ENCODE data around the gene CCDC71. TPM values are rescaled to one million over a fixed set of nuclear protein-coding genes. Genes with fewer than 3 reads are reported as not detected.

The CCDC71 gene
- total RNA-seq, 1 experiment from 2014 or later, result 22.0 TPM

DNA sequence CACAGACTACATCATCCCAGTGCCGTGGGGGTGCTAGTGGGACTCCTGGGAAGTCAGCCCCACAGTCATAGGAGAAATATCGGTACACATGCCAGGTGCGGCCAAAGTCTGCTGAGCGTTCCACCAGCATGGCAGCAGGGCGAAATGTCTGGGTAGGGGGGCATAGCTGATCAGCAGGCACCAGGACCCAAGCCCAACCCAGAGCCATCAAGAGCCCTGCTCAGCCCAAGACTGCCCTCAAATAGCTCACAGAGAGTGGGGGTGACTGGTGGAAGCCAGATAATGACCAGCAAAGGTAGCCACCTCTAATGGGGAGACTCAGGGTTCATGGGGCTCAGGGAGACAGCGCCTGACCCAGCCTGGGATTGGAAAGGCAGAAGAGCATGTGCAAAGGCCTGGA, 34.6 kb downstream of the CCDC71 start:
- H3K27me3 ChIP-seq (ENCODE audit: low read length), result no peaks in the 10 kb centered on the region
- H3K27ac ChIP-seq (ENCODE audit: low read length), result no peak overlapping the region
- H3K4me2 ChIP-seq (ENCODE audit: low read depth, low read length, poor library complexity, severe bottlenecking), result no peak overlapping the region
- no peak overlapping the region for H2AFZ ChIP-seq (ENCODE audit: low read length)
- H3K9me2 ChIP-seq (replicated peaks; ENCODE audit: insufficient read depth, low read length), result no peaks in the 10 kb centered on the region
- H3K4me3 ChIP-seq (ENCODE audit: low read length), result no peak overlapping the region
- H3K79me2 ChIP-seq (ENCODE audit: low read length), result no peaks in the 10 kb centered on the region
- no peak for DNase-seq
- no peak overlapping the region for H3K9ac ChIP-seq (ENCODE audit: low read length)
- H3K9me3 ChIP-seq (ENCODE audit: low read length), result no peaks in the 10 kb centered on the region
- H3K36me3 ChIP-seq (ENCODE audit: insufficient read depth, low read length), result no peaks in the 10 kb centered on the region
- H4K20me1 ChIP-seq (ENCODE audit: insufficient read depth, low read depth, low read length), result no peaks in the 10 kb centered on the region
- no peaks in the 10 kb centered on the region for H3K4me1 ChIP-seq (ENCODE audit: low read length)

DNA sequence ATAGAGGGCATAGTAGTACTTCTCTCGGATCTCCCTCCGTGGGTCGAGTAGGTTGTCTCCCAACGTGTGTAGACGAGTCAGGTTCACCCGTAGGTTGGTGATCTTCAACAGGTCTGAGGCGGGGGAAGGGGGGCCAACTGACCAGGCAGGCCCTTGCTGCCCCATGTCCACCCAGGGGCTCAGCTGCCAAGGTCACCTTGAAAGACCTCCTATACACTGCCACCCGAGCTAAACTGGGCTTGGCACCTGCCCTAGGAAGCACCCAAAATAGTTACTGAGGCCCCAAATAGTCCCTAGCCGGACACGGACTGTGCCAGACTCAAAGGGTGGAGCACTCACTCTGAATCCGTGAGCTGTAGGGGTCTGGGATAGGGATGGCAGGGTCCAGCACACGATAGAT, 35.1 kb downstream of the CCDC71 start:
- no peaks in the 10 kb centered on the region for H3K79me2 ChIP-seq (ENCODE audit: low read length)
- no peak overlapping the region for H3K4me3 ChIP-seq (ENCODE audit: low read length)
- no peaks in the 10 kb centered on the region for H3K36me3 ChIP-seq (ENCODE audit: insufficient read depth, low read length)
- no peaks in the 10 kb centered on the region for H3K27me3 ChIP-seq (ENCODE audit: low read length)
- H3K9me3 ChIP-seq (ENCODE audit: low read length), result no peaks in the 10 kb centered on the region
- no peak overlapping the region for H3K9ac ChIP-seq (ENCODE audit: low read length)
- no peak overlapping the region for H2AFZ ChIP-seq (ENCODE audit: low read length)
- no peak overlapping the region for H3K4me2 ChIP-seq (ENCODE audit: low read depth, low read length, poor library complexity, severe bottlenecking)
- DNase-seq, result no peak
- H3K4me1 ChIP-seq (ENCODE audit: low read length), result no peaks in the 10 kb centered on the region
- H4K20me1 ChIP-seq (ENCODE audit: insufficient read depth, low read depth, low read length), result no peaks in the 10 kb centered on the region
- H3K9me2 ChIP-seq (replicated peaks; ENCODE audit: insufficient read depth, low read length), result no peaks in the 10 kb centered on the region
- no peak overlapping the region for H3K27ac ChIP-seq (ENCODE audit: low read length)

DNA sequence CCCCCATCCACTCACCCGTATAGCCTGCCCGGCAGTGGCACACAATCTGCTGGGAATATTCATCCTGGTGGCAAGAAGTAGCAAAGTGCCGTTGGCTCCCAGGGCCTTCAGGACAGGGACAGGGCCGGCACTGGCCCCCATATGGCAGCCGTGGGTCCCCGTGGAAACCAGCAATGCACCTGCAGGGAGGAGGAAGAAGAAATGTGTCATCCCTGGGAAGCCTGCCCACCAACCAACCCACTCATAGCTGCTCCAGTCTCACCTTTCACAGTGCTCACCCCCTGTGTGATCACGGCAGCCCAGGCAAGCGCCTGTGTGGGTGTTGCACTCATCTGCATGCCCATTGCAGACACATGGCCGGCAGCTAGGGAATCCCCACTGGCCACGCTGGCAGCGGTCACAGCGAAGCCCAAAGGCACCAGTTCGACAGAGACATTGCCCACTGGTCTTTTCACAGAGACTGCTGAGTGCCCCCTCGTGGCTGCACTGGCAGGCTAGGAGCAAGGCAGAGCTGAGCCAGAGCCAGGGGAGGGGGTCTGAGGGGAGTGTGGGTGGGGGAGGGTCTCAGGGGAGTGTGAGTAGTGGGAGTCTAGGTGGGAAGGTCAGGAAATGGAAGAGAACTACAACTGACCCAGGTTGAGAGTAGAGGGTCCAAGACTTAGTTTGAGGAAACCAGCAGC, 41.0 kb downstream of the CCDC71 start:
- Histone ChIP-seq H3K79me2 (ENCODE audit: low read length) (peaks cover 2% of the 10 kb centered on the region), H2AFZ (ENCODE audit: low read length) (0 out of 2 replicates have a peak overlapping the region, but pooled peaks have one; percentile 42), H3K4me3 (ENCODE audit: low read length) (no peak overlapping the region), H3K4me2 (ENCODE audit: low read depth, low read length, poor library complexity, severe bottlenecking) (no peak overlapping the region), H3K4me1 (ENCODE audit: low read length) (peaks cover 9% of the 10 kb centered on the region), H4K20me1 (ENCODE audit: insufficient read depth, low read depth, low read length) (no peaks in the 10 kb centered on the region), H3K27ac (ENCODE audit: low read length) (no peak overlapping the region), H3K27me3 (ENCODE audit: low read length) (no peaks in the 10 kb centered on the region), H3K9ac (ENCODE audit: low read length) (no peak overlapping the region), H3K9me2 (replicated peaks; ENCODE audit: insufficient read depth, low read length) (no peaks in the 10 kb centered on the region), H3K36me3 (ENCODE audit: insufficient read depth, low read length) (no peaks in the 10 kb centered on the region), H3K9me3 (ENCODE audit: low read length) (no peaks in the 10 kb centered on the region)
- DNase-seq, result peak; percentile 67

DNA sequence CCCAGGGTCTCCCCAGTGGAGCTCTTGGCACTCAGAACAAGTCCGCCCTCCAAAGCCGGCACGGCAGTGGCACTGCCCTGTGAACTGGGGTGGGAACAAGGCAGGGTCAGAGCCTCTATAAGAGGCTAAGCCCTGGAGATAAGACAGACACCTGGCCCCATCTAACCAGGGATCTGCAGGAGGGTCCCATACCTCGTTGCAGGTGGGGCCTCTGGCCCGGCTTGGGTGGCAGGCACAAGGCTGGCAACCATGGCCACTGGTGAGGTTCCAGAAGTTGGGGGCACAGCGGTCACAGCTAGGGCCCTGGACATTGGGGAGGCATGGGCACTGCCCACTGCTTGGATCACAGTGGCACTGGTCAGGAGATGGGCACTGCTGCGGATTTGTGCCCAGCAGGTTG, 41.9 kb downstream of the CCDC71 start:
- Histone ChIP-seq H3K36me3 (ENCODE audit: insufficient read depth, low read length) (no peaks in the 10 kb centered on the region), H3K4me2 (ENCODE audit: low read depth, low read length, poor library complexity, severe bottlenecking) (no peak overlapping the region), H3K9me2 (replicated peaks; ENCODE audit: insufficient read depth, low read length) (no peaks in the 10 kb centered on the region), H3K4me3 (ENCODE audit: low read length) (no peak overlapping the region), H3K9ac (ENCODE audit: low read length) (no peak overlapping the region), H3K79me2 (ENCODE audit: low read length) (peaks cover 11% of the 10 kb centered on the region), H3K4me1 (ENCODE audit: low read length) (peaks cover 16% of the 10 kb centered on the region), H4K20me1 (ENCODE audit: insufficient read depth, low read depth, low read length) (peaks cover 5% of the 10 kb centered on the region; the same call in 1 of the 2 replicates), H2AFZ (ENCODE audit: low read length) (no peak overlapping the region), H3K27me3 (ENCODE audit: low read length) (no peaks in the 10 kb centered on the region), H3K9me3 (ENCODE audit: low read length) (no peaks in the 10 kb centered on the region), H3K27ac (ENCODE audit: low read length) (no peak overlapping the region)
- no peak for DNase-seq

DNA sequence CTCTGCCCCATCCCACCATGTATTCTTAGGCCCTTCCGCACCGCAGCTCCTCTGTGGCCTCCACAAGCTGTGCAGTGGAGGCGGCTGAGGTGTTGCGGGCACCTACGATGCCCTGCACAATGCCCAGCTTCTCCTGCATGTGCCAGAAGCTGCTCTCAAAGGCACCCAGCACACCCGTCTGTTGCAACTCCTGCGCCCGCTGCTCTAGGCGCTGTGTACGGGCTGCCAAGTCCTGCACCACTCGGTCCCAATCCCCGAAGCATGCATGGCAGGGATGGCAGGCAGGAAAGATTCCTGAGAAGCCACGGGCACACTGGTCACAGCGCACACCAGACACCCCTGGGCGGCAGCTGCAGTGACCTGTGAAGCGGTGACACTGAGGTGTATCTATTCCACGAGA, 42.4 kb downstream of the CCDC71 start:
- H3K4me2 ChIP-seq (ENCODE audit: low read depth, low read length, poor library complexity, severe bottlenecking), result no peak overlapping the region
- no peak for DNase-seq
- H3K27ac ChIP-seq (ENCODE audit: low read length), result no peak overlapping the region
- H3K79me2 ChIP-seq (ENCODE audit: low read length), result peaks cover 16% of the 10 kb centered on the region
- H3K4me1 ChIP-seq (ENCODE audit: low read length), result peaks cover 21% of the 10 kb centered on the region
- H4K20me1 ChIP-seq (ENCODE audit: insufficient read depth, low read depth, low read length), result peaks cover 5% of the 10 kb centered on the region; the same call in 1 of the 2 replicates
- H3K9me3 ChIP-seq (ENCODE audit: low read length), result no peaks in the 10 kb centered on the region
- H3K4me3 ChIP-seq (ENCODE audit: low read length), result no peak overlapping the region
- H3K36me3 ChIP-seq (ENCODE audit: insufficient read depth, low read length), result peaks cover 3% of the 10 kb centered on the region; the same call in 1 of the 2 replicates
- no peak overlapping the region for H2AFZ ChIP-seq (ENCODE audit: low read length)
- H3K27me3 ChIP-seq (ENCODE audit: low read length), result no peaks in the 10 kb centered on the region
- H3K9ac ChIP-seq (ENCODE audit: low read length), result no peak overlapping the region
- no peaks in the 10 kb centered on the region for H3K9me2 ChIP-seq (replicated peaks; ENCODE audit: insufficient read depth, low read length)

DNA sequence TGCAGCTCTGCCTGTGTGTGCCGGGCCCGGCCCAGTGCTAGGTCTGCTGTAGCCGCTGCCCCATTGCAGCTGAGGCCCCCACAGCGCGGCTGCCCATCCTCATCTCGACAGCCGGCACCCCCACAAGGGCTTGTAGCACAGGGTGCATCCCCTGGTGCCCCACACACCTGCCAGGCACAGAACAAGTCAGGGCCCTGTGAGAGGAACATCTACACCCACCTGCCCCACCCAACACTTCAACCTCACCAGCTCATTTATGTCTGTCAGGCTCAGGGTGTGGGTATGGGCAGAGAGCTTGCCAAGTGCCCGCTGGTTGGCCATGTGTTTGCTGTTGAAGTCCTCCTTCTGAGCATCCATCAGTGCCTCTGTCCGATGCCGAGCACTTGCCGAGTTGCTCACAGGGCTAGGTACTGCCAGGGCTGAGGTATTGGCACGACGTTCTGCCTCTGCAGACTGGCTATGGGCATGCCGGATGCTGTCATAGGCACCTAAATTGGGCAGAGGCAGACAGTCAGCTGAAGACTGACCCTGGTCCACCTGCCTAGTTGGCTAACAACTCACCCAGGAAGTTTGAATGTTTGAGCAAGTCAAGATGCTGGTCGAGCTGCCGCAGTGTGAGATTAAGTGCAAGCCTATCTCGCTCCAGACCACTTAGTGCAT, 43.1 kb downstream of the CCDC71 start:
- Histone ChIP-seq H3K4me3 (ENCODE audit: low read length) (no peak overlapping the region), H3K4me2 (ENCODE audit: low read depth, low read length, poor library complexity, severe bottlenecking) (no peak overlapping the region), H4K20me1 (ENCODE audit: insufficient read depth, low read depth, low read length) (peaks cover 5% of the 10 kb centered on the region; the same call in 1 of the 2 replicates), H3K9me2 (replicated peaks; ENCODE audit: insufficient read depth, low read length) (no peaks in the 10 kb centered on the region), H3K36me3 (ENCODE audit: insufficient read depth, low read length) (peaks cover 6% of the 10 kb centered on the region; the same call in 1 of the 2 replicates), H2AFZ (ENCODE audit: low read length) (no peak overlapping the region), H3K4me1 (ENCODE audit: low read length) (peaks cover 22% of the 10 kb centered on the region), H3K9ac (ENCODE audit: low read length) (no peak overlapping the region), H3K79me2 (ENCODE audit: low read length) (peaks cover 19% of the 10 kb centered on the region), H3K27ac (ENCODE audit: low read length) (no peak overlapping the region), H3K27me3 (ENCODE audit: low read length) (no peaks in the 10 kb centered on the region), H3K9me3 (ENCODE audit: low read length) (no peaks in the 10 kb centered on the region)
- DNase-seq, result no peak

DNA sequence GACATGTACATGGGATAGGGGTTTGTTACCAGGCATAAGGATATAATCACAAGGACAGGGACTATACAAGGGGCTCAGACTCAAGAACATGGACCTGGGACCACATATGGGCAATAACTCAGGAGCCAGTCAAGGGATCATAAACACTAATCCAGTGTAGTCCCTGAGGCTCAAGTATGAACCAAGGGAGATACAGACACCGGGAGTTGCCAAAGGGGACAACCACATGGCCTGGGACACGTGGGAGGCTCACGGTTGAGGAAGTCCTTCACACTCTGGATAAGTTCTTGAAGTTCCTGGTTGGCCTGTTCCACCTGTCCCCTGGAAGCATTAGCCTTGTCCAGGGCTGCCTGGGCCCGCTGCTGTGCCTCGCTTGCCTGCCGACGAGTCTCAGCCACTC, 43.7 kb downstream of the CCDC71 start:
- H3K4me2 ChIP-seq (ENCODE audit: low read depth, low read length, poor library complexity, severe bottlenecking), result no peak overlapping the region
- H3K27me3 ChIP-seq (ENCODE audit: low read length), result no peaks in the 10 kb centered on the region
- peaks cover 24% of the 10 kb centered on the region for H3K79me2 ChIP-seq (ENCODE audit: low read length)
- peaks cover 22% of the 10 kb centered on the region for H3K4me1 ChIP-seq (ENCODE audit: low read length)
- no peak overlapping the region for H3K4me3 ChIP-seq (ENCODE audit: low read length)
- no peak for DNase-seq
- H3K36me3 ChIP-seq (ENCODE audit: insufficient read depth, low read length), result peaks cover 12% of the 10 kb centered on the region; the same call in 1 of the 2 replicates
- no peaks in the 10 kb centered on the region for H3K9me3 ChIP-seq (ENCODE audit: low read length)
- H3K9me2 ChIP-seq (replicated peaks; ENCODE audit: insufficient read depth, low read length), result no peaks in the 10 kb centered on the region
- no peak overlapping the region for H3K27ac ChIP-seq (ENCODE audit: low read length)
- H4K20me1 ChIP-seq (ENCODE audit: insufficient read depth, low read depth, low read length), result peaks cover 5% of the 10 kb centered on the region; the same call in 1 of the 2 replicates
- H2AFZ ChIP-seq (ENCODE audit: low read length), result no peak overlapping the region
- no peak overlapping the region for H3K9ac ChIP-seq (ENCODE audit: low read length)

DNA sequence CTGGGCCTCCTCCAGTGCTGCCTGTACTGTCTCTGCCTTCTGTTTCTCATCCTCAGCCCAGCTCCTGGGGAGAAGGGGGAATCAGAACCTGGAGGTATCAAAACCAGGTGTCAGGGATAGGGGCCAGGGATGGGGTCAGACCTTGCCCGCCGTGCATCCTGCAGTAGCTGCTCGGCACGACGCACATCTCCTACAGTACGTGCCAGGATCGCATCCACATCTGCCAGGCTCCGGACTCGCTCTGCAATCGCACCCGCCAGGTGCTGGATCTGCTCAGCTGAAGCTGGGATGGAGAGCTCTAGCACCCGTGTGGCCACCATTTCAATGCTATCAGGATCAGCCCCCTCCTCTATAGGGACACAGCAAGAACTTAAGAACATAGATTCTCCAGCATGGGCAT, 44.1 kb downstream of the CCDC71 start:
- Histone ChIP-seq H3K27me3 (ENCODE audit: low read length) (no peaks in the 10 kb centered on the region), H4K20me1 (ENCODE audit: insufficient read depth, low read depth, low read length) (peaks cover 5% of the 10 kb centered on the region; the same call in 1 of the 2 replicates), H2AFZ (ENCODE audit: low read length) (no peak overlapping the region), H3K27ac (ENCODE audit: low read length) (no peak overlapping the region), H3K9me2 (replicated peaks; ENCODE audit: insufficient read depth, low read length) (no peaks in the 10 kb centered on the region), H3K4me1 (ENCODE audit: low read length) (peaks cover 22% of the 10 kb centered on the region), H3K79me2 (ENCODE audit: low read length) (peaks cover 24% of the 10 kb centered on the region), H3K9ac (ENCODE audit: low read length) (no peak overlapping the region), H3K4me3 (ENCODE audit: low read length) (no peak overlapping the region), H3K36me3 (ENCODE audit: insufficient read depth, low read length) (peaks cover 16% of the 10 kb centered on the region), H3K4me2 (ENCODE audit: low read depth, low read length, poor library complexity, severe bottlenecking) (no peak overlapping the region), H3K9me3 (ENCODE audit: low read length) (no peaks in the 10 kb centered on the region)
- DNase-seq, result no peak

Measured in Karpas-422 (cell line).